HCT116 (cell line): Measurements from ENCODE around the gene COL4A3.

Experiments
- CTCF ChIP-seq, 3 experiments: fragments of 200-600 bp in 1 of 3; sonication (generic) in 1 of 3; IDR thresholded peaks in 2 of 3; conservative IDR thresholded peaks in 1 of 3; 2 replicates each; pipeline ENCODE4 v1.5.1; 2012 to 2017; ENCODE audit warnings: low read depth in 2 of 3, low read length in 2 of 3, antibody characterized with exemption in 1 of 3, borderline replicate concordance in 1 of 3, control low read depth in 1 of 3, mild to moderate bottlenecking in 1 of 3, mixed read lengths in 1 of 3, mixed run types in 1 of 3, moderate library complexity in 1 of 3; ENCODE audit not compliant: insufficient read depth in 1 of 3
- JUND ChIP-seq: IDR thresholded peaks from 2 replicates; pipeline ENCODE4 v1.6.1; 2012
- POLR2A ChIP-seq: IDR thresholded peaks from 2 replicates; pipeline ENCODE4 v1.7.0; 2011; ENCODE audit warnings: borderline replicate concordance; ENCODE audit not compliant: insufficient read depth, insufficient read length; ENCODE audit errors: extremely low read depth

GRCh38 chr2:227186751-227187150 is 22.3 kb downstream of the COL4A3 start:
- TF ChIP-seq CTCF (IDR thresholded peaks at IDR 0.05 in 2 of 3, conservative IDR thresholded peaks at IDR 0.05 in 1 of 3; ENCODE audit: borderline replicate concordance in 1 of 3, insufficient read depth in 1 of 3, low read depth in 2 of 3, low read length in 2 of 3) (no peak), JUND (no peak), POLR2A (no peak)
